Ureter (tissue), 1 donor: ENCODE measurements around the gene TMEM214. TPM values are rescaled to one million over a fixed set of nuclear protein-coding genes. Genes with fewer than 3 reads are reported as not detected.

Experiments used
- DNase-seq: peaks from one replicate; pipeline ENCODE4 v3.0.0-alpha.2; 2020; ENCODE audit warnings: low spot score
- total RNA-seq: library from RNA; stranded (reverse); gene quantifications from one replicate; pipeline ENCODE4 v1.2.4, GENCODE V29; 2023
- donor health status: DM: yes; HTN: yes; CAD: no.

Gene TMEM214
- total RNA-seq = 89.6 TPM

GRCh38 chr2:27032495-27033252, at the start of gene TMEM214:
TMEM214 (plus strand) TSS chr2:27032965; CDS start chr2:27033016, 51 bp downstream.
- peak; percentile 89 for DNase-seq

GRCh38 chr2:26983746-26984145, 49.0 kb upstream of the TMEM214 start:
- DNase-seq = no peak

- no peak for DNase-seq
Observed at GRCh38 chr2:26985807-26986206, 47.0 kb upstream of the TMEM214 start.

- no peak for DNase-seq
Observed at GRCh38 chr2:26986576-26986975, 46.2 kb upstream of the TMEM214 start.

- DNase-seq = no peak
Observed at GRCh38 chr2:26988058-26988860, 44.5 kb upstream of the TMEM214 start.

- DNase-seq = no peak
Observed at GRCh38 chr2:26989156-26989555, 43.6 kb upstream of the TMEM214 start.

- DNase-seq = no peak
Observed at GRCh38 chr2:26991717-26992116, 41.0 kb upstream of the TMEM214 start.

- DNase-seq = no peak
Observed at GRCh38 chr2:26993768-26994167, 39.0 kb upstream of the TMEM214 start.

GRCh38 chr2:26994983-26995382, 37.8 kb upstream of the TMEM214 start:
- no peak for DNase-seq

GRCh38 chr2:26997394-26997793, 35.4 kb upstream of the TMEM214 start:
- DNase-seq = no peak

GRCh38 chr2:26998323-26998722, 34.4 kb upstream of the TMEM214 start:
- no peak for DNase-seq

GRCh38 chr2:27000228-27000627, 32.5 kb upstream of the TMEM214 start:
- no peak for DNase-seq

- DNase-seq = no peak
Observed at GRCh38 chr2:27000995-27001394, 31.8 kb upstream of the TMEM214 start.

GRCh38 chr2:27001950-27002349, 30.8 kb upstream of the TMEM214 start:
- no peak for DNase-seq

GRCh38 chr2:27003007-27003406, 29.8 kb upstream of the TMEM214 start:
- no peak for DNase-seq

GRCh38 chr2:27003857-27004256, 28.9 kb upstream of the TMEM214 start:
- DNase-seq = no peak

GRCh38 chr2:27006602-27007415, 26.0 kb upstream of the TMEM214 start:
- DNase-seq = no peak

GRCh38 chr2:27007416-27008374, 25.1 kb upstream of the TMEM214 start:
- DNase-seq = no peak

- DNase-seq = no peak
Observed at GRCh38 chr2:27008678-27009077, 24.1 kb upstream of the TMEM214 start.

- no peak for DNase-seq
Observed at GRCh38 chr2:27009083-27009482, 23.7 kb upstream of the TMEM214 start.

- no peak for DNase-seq
Observed at GRCh38 chr2:27009716-27010115, 23.0 kb upstream of the TMEM214 start.
